ENCODE data around the gene HOXA10.

DNA sequence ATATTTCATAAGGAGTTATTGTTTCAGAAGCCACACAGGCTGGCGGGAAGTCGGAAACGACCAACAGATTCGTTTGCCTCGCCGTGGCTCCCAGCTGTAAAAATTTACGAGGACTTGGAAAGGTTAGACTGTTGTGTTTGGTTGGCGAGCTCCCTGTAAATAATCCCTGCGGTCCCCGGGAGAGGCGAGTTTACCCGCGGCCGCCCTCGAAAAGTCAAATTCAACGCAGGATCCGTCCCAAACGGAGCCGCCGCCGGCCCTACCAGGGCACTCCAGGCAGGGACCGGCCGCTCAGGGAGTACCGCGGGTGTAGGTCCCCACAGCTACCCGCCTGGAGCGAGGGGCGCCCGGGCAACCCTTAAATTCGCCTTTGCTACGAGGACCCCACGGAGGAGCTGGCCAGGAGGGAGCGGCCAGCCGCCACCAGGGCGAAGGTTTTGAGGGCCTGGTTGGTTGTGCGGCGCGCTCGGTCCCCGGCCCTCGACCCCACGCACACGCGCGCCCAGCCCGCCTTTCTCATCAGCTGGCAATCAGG, 8.1 kb downstream of the HOXA10 start:
- TF ChIP-seq POLR2A (IDR thresholded peaks at IDR 0.05), result no peak
- TF ChIP-seq, protein P1, sequence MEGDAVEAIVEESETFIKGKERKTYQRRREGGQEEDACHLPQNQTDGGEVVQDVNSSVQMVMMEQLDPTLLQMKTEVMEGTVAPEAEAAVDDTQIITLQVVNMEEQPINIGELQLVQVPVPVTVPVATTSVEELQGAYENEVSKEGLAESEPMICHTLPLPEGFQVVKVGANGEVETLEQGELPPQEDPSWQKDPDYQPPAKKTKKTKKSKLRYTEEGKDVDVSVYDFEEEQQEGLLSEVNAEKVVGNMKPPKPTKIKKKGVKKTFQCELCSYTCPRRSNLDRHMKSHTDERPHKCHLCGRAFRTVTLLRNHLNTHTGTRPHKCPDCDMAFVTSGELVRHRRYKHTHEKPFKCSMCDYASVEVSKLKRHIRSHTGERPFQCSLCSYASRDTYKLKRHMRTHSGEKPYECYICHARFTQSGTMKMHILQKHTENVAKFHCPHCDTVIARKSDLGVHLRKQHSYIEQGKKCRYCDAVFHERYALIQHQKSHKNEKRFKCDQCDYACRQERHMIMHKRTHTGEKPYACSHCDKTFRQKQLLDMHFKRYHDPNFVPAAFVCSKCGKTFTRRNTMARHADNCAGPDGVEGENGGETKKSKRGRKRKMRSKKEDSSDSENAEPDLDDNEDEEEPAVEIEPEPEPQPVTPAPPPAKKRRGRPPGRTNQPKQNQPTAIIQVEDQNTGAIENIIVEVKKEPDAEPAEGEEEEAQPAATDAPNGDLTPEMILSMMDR (IDR thresholded peaks at IDR 0.05), result no peak
- no peak for TF ChIP-seq POLR2AphosphoS5 (IDR thresholded peaks at IDR 0.05)
- TF ChIP-seq EP300 (IDR thresholded peaks at IDR 0.05), result no peak
